GM12874 (cell line): Measurements from ENCODE around the gene PDCD2L.

Experiments used
- CTCF ChIP-seq: IDR thresholded peaks from 2 replicates; pipeline ENCODE4 v1.5.1; 2011; ENCODE audit warnings: low read depth, mild to moderate bottlenecking, control low read depth, low read length, moderate library complexity; ENCODE audit not compliant: insufficient read depth

Gene PDCD2L

GRCh38 chr19:34404109-34404909 lies at the start of gene PDCD2L:
Gene PDCD2L (plus strand): TSS chr19:34404399. CDS start chr19:34404431, 32 bp downstream.
- TF ChIP-seq CTCF, result no peak

GRCh38 chr19:34355201-34355600 lies 49.0 kb upstream of the PDCD2L start:
- no peak for TF ChIP-seq CTCF

- TF ChIP-seq CTCF, result no peak
Observed at GRCh38 chr19:34356875-34357274, 47.3 kb upstream of the PDCD2L start.

GRCh38 chr19:34357431-34357830 lies 46.8 kb upstream of the PDCD2L start:
- no peak for TF ChIP-seq CTCF

GRCh38 chr19:34359140-34359953 lies 44.9 kb upstream of the PDCD2L start:
- TF ChIP-seq CTCF, result peak; percentile 77

GRCh38 chr19:34359954-34360315 lies 44.3 kb upstream of the PDCD2L start:
- TF ChIP-seq CTCF, result no peak

- no peak for TF ChIP-seq CTCF
Observed at GRCh38 chr19:34360354-34360909, 43.8 kb upstream of the PDCD2L start.
